Measurements from ENCODE around the gene UBE2Q1.

DNA sequence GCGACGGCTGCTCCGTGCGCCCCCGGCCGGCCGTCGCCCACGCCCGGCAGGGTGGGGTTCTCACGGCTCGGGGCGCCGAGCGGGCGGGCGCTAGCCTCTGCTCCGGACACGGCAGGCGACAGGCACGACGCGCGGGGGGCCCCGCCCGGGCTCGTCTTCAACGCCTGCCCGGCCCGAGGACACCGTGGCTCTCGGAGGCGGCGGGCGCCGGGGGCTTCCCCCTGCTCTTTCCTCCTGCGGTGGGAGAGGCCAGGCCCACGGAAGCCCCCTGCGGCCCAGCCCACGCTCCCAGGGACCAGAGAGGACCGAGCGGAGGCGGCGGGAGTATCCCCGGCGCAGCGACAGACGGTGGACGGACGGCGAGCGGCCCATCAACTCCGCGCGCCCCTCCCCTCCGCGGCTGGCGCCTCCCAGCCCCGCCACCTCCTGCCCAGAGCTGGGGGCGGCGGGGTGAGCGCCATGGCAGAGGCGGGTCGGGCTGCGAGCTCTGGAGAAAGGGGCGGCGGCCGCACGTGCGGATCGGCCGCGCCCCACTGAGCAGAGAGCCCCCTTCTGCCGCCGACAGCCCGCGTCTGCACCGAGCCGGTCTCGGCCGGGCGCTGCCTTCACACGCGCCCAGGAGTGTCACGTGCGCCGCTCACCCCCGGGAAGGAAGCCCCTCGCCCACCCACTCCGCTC lies 56.3 kb downstream of the UBE2Q1 start, which contains the start of the genes SHE and TDRD10:
- TF ChIP-seq RAD21 (IDR thresholded peaks at IDR 0.05; ENCODE audit: insufficient read depth, low read depth, low read length) (no peak), YY1 (IDR thresholded peaks at IDR 0.05; ENCODE audit: low read depth, low read length) (no peak), CHD2 (IDR thresholded peaks at IDR 0.05; ENCODE audit: borderline replicate concordance, low read depth, low read length) (no peak), SIX5 (IDR thresholded peaks at IDR 0.05; ENCODE audit: low read depth, low read length, severe bottlenecking) (no peak), NBN (IDR thresholded peaks at IDR 0.05) (no peak), TAF1 (IDR thresholded peaks at IDR 0.05; ENCODE audit: borderline replicate concordance, low read depth, low read length) (no peak)
- TF ChIP-seq, protein P1, sequence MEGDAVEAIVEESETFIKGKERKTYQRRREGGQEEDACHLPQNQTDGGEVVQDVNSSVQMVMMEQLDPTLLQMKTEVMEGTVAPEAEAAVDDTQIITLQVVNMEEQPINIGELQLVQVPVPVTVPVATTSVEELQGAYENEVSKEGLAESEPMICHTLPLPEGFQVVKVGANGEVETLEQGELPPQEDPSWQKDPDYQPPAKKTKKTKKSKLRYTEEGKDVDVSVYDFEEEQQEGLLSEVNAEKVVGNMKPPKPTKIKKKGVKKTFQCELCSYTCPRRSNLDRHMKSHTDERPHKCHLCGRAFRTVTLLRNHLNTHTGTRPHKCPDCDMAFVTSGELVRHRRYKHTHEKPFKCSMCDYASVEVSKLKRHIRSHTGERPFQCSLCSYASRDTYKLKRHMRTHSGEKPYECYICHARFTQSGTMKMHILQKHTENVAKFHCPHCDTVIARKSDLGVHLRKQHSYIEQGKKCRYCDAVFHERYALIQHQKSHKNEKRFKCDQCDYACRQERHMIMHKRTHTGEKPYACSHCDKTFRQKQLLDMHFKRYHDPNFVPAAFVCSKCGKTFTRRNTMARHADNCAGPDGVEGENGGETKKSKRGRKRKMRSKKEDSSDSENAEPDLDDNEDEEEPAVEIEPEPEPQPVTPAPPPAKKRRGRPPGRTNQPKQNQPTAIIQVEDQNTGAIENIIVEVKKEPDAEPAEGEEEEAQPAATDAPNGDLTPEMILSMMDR (IDR thresholded peaks at IDR 0.05 in 2 of 3, conservative IDR thresholded peaks at IDR 0.05 in 1 of 3; ENCODE audit: control insufficient read depth in 2 of 3, extremely low read depth in 1 of 3, insufficient read depth in 1 of 3, low read depth in 3 of 3, low read length in 3 of 3), result no peak

Measured in GM12878 (cell line).